GM18520 (cell line): ENCODE results near the gene DPP10.

Experiments
- ATAC-seq: cut with Tn5 transposase; IDR thresholded peaks from one replicate; pipeline ENCODE4 v1.9.1; 2021; ENCODE audit not compliant: unreplicated experiment

The DPP10 gene

DNA sequence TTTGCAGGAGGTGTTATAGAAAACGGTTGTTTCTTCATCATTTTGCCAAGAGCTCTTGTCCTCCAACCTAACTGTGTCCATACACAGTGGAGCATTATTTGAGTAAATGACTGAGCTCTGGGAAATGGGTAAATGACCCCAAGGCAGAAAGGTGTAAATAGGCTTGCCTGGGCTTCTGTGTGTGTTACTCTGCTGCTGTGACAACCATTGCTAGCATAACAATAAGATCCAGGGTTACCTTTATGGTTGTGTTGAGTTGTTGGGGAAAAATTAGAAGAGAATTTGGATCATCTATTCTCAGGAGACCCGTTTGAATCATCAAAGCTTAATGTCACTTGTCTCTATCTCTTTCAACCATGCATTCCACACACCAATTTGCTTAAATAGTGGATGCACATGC lies 672.7 kb downstream of the DPP10 start:
- no peak for ATAC-seq

DNA sequence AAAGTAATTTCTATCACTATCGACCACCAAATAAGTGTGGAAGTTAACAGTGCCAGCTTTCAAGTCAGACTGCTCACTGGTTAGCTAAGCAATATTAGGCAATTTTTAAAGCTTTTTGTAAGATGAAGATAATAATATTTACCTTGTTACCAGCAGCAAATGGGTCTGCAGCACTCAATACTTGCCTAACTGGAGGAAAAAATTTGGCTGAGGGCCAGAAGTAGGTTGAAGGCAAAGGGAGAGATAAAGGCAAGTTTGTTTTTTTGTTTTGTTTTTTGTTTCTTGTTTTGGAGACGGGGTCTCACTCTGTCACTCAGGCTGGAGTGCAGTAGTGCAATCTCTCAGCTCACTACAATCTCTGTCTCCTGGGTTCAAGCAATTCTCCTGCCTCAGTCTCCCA lies 675.9 kb downstream of the DPP10 start:
- no peak for ATAC-seq

DNA sequence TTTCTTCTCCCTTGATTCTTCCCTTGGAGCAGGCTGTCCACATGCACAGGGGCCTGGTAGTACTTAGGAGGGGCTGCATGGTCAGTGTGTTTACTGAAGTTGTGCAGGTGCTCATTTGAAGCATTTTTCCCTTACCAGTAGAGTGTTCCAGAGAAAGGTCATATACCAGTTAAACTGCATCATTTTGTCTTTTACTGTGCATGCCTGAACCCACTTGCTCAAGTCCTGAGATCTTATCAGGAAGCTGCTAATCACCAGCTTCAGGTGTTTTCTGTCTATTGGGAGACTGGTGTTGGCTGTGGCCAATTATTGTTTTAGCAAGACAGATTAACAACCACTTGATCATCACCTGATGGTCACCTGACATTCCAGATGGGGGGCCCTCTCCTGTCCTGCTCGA lies 676.6 kb downstream of the DPP10 start:
- no peak for ATAC-seq

DNA sequence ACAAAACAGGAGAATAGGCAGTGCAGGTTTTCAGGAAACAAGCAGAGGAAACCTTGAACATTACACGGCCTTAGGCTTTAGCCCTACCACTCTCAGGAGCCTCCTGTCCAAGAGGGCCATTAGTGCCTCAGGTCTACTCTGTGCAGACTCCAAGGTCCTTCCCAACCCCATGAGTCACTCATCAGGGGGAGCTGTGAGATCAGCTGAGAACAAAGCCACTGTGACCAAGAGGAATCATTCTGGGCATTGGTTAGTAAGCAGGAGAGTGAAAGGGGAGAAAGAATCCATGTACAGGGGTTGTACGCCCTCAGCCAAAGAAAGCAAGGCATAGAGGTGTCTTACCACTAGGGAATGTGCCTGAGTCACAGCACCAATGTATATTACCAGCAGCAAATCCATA lies 680.3 kb downstream of the DPP10 start:
- no peak for ATAC-seq

DNA sequence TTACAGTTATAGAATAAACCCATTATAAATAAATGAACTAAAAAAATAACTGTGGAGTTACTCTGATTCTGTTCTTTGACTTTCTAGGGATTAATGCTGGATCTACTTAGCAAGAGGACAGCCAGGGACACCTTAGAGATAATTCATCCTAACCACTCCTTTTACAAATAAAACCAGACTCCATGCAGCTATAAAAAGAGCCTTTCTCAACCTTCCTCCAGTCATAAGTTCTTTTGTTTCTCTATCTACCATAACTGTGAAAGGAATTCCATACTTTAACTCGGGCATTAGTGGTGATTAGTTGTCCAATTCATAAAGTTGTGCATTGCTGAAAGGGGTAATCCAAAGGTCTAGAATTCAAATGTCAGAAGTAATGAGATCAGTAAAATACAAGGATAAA lies 682.4 kb downstream of the DPP10 start:
- ATAC-seq = no peak

DNA sequence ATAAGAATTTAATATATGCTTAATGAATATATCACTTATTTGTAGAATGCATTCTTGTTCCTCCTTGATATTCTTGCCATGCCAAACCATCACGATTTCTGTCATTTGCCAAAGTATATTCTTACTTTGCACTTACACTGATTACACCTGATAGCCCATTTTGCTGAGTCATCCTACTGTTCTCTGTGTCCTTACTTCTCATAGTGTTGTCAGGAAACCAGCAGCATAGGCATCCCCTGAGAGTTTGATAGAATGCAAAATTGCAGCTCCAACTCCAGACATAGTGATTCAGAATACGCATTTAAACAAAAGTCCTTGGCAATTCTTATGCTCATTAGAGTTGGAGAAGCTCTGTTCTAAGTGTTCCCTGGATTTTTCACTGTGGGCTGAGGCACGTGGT lies 687.1 kb downstream of the DPP10 start:
- ATAC-seq = no peak

DNA sequence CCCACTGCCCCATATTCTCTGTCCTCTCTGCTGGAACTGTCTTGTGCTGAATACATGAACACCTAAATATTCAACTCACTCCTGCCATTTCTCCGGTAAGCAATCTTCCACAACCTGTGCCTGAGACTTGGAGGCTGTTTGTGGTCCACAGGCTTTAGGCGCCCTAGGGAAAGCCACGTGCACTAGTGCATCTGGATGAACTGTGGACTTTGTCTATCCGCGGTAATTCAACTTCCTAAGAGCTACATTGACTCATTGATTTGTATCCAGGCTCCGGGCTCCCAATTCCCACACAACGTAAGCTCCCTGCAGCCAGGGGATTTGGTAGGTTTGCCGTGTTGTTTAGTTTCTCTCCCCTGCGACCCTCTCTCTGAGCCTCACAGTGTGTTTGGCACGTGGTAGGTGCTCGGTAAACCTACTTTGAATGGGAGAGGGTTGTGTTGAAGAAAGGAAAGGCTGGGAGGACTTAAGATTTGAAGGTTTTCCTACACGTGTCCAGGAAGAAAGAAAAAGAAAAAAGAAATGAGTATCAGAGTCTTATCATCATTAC lies 718.2 kb downstream of the DPP10 start:
- ATAC-seq = no peak

DNA sequence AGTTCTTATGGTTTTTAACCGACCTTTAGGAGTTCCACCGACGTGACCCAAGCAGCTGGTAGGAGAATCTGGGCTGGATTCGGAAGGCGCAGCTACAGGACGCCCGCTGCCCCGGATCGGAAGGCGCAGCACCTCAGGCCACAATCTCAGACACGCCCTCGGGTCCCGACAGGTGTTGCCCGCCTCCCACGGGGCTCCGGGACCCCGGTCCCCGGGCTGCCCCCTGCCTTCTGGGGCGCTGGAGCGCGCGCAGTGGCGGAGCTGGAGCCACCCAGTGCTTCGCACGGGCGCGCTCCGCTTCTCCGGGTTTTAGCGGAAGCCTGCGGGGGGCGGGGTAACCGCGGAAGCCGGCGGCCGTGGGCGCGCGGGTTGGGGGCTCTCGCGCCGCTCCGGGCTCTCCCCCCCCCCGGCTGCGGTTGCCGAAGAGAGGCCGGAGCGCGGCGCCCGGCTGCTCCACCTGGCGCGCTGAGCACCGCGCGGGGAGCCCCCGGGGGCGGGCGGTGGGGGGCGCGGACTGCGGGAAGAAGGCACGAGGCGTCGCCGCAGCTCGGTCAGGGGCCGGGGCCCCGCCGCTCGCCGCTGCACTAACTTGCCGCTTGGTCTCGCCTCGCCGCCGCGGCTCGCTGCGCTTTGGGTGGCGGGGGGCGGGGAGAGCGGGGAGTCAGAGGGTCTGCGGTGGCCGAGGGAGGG lies 718.8 kb downstream of the DPP10 start:
- no peak for ATAC-seq

DNA sequence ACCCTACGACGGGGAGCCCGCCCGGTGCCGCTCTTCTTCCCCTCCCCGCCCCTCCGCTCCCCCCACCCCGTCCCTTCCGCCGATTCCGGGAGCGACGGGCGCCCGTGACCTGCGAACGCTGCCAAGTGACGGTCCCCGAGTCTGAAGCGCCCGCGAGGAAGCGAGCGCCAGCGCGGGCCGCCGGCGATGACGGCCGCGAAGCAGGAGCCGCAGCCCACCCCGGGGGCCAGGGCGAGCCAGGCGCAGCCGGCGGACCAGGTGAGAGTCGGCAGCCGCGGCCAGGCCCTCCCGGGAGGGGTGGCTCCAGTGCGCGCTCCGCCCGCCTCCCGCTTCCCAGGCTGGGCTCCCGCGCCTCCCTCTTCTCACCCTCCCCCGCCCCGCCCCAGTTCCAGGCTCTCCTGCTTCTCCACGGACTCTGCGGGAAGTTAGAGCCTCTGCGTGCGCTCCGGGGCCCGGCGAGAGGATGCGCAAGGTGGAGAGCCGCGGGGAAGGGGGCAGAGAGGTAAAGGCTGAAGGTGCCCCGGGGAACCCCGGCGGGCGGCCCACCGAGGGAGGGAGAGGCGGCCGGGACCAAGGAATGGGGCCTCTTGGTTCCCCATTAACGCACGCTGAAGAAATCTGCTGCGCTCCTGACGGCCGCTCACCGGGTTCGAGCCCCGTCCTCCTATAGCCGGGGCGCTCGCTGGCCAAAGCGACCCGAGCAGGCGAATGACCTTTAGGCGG lies 719.5 kb downstream of the DPP10 start:
- ATAC-seq = no peak

DNA sequence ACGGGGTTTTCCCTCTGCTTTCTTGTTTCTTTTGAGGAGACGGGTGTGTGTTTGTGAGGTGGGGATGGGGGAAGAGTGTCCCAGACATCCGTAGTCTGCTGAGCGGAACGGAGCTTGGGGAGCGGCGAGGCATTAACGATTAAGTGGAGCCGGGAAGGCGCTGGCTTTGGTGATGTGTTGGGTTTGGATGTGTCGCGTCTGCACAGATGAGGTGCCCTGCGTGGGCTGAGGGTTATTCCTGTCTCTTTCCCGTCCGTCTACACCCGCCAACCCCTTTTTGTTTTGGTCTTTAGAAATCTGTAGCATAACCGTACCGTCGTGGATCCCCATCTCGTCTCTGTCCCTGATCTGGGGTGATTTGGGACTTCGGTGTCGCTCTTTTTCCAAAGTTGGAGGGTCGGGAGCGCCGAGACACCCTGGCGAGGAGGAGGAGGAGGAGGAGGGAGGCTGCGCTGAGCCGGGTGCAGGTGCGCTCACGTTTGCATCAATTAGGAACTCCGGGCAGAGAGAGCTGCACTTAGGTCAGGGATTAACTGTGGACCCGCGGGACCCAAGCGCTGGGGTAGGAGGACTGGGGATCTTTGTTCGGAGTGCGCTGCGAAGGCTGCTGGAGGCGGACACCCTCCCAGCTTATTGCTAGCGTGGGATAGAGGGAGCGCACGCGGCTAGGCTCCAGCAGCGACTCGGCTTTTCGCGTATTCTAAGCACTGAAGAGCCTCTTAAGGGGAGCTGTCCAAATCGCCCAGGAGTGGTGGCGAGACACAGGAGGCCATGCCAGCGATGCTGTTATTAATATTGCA lies 720.3 kb downstream of the DPP10 start:
- no peak for ATAC-seq

DNA sequence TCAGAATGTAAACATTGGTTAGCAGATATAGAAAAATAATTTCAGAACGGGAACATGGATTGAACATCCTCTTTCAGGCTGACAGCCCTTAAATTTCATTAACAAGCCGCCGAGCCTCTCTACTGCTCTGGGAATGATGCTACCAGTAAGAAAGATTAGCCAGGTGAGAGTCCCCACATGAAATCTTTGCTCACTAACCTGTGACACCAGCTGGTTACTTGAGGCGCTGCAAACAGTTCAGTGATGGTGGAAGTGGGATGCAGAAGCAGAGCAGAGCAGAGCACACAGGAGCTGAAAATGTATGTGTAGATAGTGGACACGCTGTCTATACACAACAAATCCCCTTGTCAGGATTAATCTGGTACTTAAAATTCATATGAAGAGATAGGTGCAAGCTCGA lies 721.1 kb downstream of the DPP10 start:
- ATAC-seq = no peak

DNA sequence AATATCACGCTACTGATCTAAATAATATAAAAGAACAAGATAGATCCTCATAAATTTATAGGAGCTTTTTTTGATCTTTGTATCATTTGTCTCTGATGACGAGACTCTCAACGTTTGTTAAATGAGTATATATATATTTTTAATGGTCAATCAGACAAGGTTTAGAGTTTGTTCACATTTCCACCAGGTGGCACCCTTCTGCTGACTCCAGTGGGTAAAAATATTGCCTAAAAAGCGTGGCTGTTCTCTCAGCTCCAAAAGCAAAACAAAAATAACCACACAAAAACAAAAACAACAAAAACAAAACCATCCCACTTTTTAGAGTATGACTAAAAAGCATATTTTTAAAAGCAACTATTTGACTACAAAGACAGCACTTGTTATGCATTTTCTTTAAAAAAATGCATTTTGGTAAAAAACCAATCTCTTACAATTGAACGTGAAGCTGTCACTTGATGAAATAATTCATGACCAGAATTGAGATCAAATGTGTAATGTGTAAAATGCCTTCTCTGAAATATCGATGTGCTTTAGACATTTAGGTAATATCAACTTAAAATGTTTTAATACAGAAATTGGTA lies 723.2 kb downstream of the DPP10 start:
- ATAC-seq = peak; percentile 48

DNA sequence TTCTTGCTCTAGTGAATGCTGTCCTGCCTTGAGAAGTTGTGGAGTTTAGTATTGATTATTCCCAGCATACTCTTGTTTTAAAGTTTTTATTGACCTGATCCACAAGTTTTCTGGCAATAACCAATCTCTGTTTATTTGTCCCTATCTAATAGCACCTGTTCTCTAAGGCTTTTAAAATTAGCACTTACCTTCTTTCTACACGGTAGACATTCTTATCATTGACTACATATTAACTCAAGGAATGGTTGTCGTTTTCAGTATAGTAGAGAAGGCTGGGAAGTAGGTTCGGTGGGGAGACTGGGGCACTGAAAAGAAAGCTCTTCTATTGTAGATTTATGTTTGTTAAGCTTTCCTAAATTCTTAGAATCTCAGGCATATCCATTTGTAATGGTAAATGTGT lies 726.0 kb downstream of the DPP10 start:
- no peak for ATAC-seq

DNA sequence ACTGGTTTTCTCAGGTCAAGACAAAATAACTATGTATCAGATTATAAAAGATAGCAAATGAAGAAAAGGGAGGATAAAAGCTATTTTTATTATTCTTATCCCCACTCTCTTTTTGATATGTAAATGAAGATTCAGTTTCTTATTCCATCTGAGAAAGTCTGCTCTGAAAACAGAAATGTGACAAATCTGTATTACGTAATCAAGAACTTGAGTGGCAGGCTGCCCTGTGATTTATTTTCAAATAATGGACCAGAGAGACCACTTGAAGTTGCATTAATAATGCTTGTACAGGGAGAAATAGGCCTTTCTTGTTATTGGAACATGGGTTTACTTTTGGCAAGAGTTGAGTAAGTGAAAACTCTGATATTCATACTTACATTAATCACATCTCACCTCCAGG lies 727.4 kb downstream of the DPP10 start:
- ATAC-seq = no peak

DNA sequence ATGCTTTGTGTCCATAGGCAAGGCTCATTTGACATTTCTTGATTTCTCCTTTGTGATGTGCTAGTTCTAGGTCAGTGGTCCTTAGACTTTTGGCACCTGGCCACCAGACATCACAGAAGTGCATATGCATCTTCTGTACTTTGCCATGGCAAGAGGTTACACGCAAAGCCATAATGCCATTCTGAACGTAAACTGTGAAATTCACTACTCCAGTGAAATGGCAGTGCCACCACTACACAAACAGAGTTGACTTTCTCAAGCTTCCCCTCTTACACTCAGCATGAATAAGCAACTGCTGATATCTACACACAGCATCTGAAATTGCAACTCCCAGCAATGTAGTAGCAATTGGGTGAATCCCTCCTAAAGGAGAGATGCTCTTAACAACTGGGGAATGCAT lies 729.3 kb downstream of the DPP10 start:
- no peak for ATAC-seq

DNA sequence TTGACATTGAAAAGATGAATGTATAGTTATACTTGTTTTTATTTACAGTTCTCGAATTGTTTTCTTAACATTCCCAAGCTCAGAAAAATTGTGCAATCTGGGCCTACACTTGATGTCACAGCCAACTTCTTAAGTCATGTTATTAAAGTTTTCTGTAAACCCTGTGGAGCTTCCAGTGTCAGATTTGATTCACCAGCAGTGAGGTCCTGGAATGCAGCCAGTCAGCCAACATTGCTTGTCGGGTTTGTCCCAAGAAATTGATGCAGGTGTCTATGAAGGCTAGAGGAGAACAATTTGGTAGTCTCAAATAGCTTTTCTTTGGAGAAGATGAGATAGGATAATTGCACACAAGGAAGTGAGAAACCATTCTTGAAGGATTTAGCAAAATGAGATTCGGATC lies 732.2 kb downstream of the DPP10 start:
- ATAC-seq = no peak

DNA sequence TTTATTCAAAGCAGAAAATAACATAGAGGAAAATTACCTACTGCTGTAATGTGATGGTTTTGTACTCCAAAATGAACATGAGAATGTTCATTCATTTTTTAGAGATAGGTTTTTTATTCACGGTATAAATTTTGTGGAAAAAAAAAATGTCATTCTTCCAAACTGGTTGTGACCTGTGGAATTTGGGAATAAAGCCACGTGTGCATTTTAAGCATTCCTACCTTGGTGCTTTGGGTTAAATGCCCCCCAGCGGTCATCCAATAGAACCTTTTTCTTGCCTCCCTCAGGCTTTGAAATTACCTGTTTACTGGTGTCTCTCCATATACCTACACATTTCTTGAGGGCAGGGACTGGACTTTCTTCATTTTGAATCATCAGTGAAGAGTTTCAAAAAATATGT lies 740.7 kb downstream of the DPP10 start:
- ATAC-seq = no peak

DNA sequence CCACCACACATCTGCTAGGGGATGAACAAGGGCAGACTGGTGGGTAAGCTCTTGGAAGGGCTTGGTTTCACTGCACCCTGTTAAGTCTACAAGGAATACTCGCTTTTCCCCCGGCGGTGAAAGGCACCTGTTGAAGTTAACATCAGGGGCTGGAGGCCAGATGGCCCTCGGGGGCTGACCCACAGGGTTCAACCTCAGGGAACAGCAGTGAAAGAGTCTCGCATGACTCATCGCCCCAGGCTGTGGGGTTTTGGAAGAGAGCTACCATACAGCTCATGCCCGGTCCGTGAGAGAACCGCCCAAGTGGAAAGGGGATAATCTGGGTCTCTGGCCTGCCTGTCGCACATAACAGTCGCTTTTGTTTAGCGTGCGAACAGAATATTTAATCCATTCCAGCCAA lies 748.0 kb downstream of the DPP10 start:
- ATAC-seq = no peak

DNA sequence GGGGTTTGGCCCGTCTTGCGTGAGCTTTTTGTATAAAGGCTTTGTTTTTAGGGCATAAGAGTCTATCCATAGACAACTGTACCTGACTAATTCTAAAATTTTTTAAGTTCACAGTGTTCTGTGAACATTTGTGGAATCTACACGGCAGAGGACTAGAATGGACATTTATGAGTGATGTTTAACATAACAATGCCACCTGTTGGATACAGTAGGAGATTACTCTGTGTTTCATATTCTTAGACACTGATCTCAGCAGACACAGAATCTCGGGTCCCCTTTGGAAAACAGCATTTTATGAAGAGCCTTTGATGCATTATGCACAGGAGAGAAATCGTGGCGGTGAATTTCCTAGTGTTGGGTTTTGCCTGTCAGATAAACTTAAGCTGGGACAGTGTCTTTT lies 752.2 kb downstream of the DPP10 start:
- no peak for ATAC-seq

DNA sequence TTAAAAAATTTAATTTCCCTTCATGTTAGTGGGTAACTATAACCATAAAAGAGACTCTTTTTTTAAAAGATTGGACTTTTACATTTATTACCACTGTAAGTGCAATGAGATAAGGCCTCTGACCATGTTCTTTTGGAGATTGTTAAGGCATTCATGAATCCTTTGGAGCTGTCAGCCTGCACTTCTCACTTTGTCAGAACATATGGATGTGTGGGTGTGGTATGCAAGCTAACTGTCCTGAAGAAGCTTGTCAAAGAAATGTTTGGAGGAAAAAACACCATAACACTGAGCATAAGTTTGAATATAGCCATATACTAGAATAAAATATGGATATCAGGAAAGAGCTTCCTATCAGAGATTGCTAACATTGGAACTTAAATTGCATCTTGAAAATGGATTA lies 754.1 kb downstream of the DPP10 start:
- no peak for ATAC-seq

DNA sequence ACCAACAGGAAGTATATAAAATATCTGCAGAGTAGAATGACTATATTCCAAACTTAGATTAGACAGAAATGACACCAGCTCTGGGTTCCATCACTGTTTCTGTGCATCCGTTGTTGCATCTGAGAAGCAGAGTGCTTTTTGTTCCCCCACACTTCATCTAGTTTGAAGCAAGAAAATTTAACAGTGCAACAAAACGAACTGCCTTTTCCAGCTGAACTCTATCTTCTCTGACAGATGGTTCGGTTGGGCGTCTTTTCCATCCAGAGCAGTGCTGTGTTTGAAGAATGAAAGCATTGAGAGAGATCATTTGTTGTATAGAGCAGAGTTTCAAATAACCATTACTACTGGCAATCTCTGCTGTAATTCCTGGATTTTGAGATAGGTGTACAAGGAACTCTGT lies 757.5 kb downstream of the DPP10 start:
- no peak for ATAC-seq
